COLO668 (cell line): ENCODE results near the gene SPEM3.

Source experiments
- DNase-seq: peaks from one replicate; lab custom pipeline; 2025; ENCODE audit not compliant: unreplicated experiment; lab: John Stamatoyannopoulos, UW

SPEM3 gene

DNA sequence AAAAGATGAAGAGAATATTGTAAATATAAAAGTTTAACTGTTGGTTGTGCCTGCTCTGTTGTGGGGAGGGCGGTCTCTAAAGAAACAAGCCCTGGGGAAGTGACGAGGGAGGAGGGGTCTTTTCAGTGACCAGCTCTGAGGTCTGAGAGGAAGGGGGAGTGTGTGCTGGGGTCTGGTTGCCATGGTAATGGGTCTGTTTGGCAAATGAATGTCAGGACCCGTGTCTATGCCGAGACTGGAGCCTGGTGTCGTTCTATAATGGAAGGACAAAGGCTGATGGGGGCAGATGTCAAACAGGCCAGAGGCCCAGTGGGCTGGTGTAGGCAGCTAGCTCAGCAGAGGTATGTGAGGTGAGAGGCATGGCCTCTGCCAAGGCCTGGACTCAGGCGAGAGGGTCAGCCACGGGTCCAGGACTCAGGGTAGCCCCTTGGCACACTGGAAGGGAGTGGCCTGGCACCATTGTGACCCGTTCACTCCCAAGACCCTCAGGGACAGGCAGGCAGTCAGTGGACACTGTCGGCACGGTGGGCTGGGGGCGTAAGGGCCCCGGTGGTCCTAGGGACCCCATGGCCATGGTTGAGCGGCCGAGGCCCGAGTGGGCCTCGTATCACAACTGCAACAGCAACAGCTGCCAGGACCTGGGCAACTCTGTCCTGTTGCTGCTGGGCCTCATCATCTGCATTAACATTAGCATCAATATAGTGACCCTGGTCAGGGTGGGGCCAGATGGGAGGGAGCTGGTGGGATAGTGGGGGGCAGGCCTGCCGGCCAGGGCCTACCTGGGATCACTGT is 8.6 kb upstream of the SPEM3 start, which contains the start of gene SPEM1:
Gene SPEM1 (plus strand): TSS at position 506 of the 792 bp plus-strand sequence. CDS start 61 bp downstream, at position 567.
- no peak for DNase-seq

DNA sequence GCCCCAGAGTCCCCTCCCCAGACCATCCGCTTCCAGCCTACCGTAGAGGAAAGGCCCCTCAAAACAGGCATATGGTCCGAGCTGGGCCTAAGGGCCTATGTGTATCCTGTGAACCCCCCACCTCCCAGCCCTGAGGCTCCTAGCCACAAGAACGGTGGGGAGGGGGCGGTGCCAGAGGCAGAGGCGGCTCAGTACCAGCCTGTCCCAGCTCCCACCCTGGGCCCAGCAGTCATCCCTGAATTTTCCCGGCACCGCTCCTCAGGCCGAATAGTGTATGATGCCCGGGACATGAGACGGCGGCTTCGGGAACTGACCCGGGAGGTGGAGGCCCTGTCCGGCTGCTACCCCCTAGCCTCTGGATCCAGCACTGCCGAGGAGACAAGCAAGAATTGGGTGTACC is 7.5 kb upstream of the SPEM3 start:
- DNase-seq: no peak

DNA sequence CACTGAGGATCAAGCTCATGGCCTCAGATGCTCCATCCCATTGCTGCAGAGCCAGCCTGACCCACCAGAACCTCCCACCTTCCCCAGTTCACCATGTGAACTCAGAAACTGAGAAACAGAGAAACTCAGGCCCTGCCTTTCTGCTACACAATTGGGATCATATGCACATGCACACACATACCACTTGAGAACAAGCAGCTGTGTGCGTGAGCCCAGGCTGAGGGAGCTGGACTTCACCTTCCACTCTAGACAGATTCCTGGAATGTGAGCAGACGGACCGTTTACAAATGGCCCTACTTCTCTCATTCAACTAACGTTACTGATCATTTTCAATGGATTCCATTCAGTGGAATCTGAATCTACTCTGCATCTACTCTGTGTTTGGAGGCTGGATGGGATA is 5.0 kb upstream of the SPEM3 start:
- DNase-seq: no peak

DNA sequence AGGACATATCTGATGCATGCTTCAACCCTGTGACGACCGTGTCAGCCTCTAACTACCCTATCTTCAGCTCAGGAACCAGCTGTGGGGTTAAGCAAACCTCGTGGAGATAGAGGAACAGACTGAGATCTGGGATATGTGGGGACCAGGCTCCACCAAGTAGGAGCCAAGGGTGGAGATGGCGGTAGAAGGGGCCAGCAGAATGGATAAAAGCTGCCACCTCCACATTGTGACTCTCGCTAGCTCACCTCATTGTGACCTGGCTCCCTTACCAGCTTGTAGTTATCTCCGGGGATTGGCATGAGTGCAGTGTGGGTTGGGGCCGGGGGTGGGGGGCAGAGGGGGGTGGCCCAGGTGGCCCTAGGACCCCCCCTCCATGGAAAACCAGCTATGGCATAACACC is 3.3 kb upstream of the SPEM3 start, which contains the start of gene SPEM2:
Gene SPEM2 (plus strand): TSS at position 301 of the 400 bp plus-strand sequence. CDS start 73 bp downstream, at position 374.
- no peak for DNase-seq

DNA sequence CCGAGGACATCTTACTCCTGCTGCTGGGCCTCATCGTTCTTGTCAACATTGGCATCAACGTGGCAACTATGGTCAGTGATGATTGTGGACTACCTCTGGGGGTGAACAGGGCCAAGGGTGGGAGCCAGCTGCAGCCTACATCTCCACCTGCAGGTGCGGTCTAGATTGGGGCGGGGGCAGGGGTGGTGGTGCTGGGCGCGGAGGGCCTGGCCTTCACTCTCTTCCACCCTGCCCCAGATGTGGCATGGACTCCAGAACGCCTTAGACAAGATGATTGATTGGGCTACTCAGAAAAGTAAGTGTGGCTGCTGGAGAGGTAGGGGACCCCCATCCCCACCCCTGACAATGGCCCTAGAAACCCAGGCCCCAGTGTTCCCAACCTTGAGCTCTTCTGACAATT is 2.9 kb upstream of the SPEM3 start:
- no peak for DNase-seq

DNA sequence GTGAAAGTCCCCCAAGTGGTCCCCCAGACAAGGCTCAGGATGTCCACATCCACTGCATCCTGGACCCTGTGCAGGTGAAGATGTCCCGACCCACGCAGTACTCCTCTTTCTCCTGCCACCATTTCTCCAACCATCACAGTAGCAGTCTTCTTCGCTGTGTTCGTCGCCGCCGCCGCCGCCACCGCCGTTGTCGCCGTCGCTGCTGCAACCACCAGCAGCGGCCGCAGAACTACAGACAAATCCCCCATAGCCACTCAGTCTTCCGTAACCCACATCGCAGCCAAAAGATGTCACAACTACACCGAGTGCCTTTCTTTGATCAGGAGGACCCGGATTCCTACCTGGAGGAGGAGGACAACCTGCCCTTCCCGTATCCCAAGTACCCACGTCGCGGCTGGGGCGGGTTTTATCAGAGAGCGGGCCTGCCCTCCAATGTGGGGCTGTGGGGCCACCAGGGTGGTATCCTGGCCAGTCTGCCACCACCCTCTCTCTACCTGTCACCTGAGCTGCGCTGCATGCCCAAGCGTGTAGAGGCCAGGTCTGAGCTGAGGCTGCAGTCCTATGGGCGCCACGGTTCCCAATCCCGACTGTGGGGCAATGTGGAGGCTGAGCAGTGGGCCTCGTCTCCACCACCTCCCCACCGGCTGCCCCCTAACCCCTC is 2.3 kb upstream of the SPEM3 start:
- DNase-seq: no peak

DNA sequence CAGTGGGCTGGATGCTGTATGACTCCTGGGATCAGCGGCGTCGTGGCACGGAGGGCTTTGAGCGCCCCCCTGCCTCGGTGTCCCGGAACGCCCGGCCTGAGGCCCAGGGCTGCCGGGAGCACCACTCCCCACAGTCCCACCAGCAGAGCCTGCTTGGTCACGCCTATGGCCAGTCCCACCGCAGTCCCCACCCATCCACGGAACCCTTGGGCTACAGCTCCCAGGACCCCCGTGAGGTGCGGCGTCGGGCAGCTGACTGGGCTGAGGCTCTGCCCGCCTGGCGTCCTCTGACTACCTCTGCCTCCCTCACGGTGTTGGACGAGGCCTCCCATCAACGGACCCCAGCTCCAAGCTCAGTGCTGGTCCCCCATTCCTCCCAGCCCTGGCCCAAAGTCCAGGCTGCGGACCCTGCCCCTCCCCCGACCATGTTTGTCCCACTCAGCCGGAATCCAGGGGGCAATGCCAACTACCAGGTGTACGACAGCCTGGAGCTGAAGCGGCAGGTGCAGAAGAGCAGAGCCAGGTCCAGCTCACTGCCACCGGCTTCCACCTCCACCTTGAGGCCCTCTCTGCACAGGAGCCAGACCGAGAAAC is 1.7 kb upstream of the SPEM3 start:
- no peak for DNase-seq

DNA sequence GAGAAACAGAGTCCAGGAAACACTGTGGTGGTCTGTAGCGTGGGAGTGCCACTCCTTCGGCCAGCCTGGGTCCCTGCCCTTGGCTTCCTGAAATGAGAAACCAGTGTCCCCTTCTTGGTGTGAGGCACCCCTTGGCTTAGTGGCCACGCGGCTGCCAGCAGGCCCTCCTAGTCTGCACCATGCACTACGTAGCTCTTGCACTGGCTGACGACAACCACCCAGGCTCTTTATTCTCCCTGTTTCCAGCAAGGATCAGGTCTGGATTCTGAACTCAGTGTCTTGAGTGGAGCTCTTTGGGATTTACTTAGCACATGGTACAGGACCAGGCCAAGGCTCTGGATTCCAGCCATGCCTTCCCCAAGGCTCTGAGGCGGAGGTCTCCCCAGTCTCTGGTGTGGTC is 1.1 kb upstream of the SPEM3 start:
- DNase-seq: no peak

DNA sequence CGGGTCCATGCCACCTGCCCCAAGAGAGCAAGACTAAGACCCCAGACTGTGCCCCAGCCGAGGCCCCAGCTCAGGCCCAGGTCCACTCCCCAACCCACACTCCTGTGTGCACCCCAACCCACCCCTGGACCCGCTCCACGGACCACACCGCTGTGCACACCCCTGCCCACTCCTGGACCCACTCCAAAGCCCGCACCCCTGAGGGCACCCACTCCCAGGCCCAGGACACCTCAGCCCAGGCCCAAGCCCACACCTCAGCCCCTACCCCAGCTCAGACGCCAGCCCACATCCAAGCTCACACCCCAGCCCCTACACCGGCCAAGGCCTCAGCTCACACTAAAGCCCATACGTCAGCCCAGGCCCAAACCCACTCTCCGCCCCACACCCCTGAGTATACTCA is 1.1 kb downstream of the SPEM3 start:
- no peak for DNase-seq

DNA sequence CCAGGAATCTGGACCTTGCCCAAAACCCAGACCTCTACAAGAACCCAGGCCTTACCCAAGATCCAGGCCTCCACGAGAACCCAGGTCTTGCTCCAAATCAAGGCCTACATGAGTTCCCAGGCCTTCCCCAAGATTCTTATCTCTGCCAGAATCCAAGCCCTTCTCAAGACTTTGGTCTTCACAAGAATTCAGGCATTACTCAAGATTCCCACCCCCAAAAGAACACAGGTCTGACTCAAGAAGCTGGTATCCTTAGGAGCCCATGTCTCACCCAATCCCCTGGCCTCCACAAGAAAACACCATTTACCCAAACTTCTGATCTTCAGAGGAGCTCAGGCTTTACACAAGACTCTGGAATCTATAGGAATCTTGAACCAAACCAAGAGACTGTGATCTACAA is 2.6 kb downstream of the SPEM3 start:
- no peak for DNase-seq

DNA sequence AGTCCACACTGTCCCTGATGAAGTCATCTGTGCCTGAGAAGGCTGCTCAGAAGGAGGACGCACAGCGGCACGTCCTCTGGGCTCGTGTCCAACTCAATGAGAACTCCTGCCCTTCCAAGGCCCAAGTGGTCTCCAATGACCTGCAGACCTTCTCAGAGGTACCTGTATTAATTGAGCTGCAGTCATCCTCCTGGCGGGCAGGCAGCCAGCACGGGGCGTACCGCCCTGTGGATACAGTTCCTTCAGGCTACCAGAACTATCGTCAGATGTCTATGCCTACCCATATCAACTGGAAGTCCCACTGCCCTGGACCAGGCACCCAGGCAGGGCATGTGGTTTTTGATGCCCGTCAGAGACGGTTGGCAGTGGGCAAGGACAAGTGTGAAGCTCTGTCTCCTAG is 3.6 kb downstream of the SPEM3 start:
- no peak for DNase-seq

DNA sequence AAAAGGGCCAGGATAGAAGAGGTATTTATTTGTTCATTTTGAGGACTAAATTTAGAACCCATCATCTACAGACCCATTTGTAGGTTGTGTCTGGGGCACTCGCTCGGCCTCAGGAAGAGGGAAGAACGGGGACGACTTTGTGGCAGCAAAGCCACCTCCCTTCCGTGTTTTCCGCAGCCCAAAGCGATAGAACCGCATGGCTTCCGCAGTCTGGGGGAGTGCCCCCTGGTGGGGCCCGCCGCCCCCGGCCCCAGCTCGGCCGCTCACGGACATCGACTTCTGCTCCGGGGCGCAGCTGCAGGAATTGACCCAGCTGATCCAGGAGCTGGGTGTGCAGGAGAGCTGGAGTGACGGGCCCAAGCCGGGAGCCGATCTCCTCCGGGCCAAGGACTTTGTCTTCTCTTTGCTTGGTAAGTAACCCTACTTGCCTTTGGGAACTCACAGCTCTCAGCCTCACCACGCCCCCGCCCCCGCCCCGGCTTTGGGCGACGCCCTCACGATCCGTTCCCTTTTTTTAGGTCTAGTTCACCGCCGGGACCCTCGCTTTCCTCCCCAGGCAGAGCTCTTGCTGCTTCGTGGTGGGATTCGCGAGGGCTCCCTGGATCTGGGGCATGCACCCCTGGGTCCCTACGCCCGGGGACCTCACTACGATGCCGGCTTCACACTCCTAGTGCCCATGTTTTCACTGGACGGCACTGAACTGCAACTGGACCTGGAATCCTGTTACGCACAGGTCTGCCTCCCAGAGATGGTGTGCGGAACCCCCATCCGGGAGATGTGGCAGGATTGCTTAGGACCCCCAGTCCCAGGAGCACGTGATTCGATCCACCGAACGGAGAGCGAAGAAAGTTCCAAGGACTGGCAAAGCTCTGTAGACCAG is 7.3 kb downstream of the SPEM3 start:
- DNase-seq: peak; percentile 36

DNA sequence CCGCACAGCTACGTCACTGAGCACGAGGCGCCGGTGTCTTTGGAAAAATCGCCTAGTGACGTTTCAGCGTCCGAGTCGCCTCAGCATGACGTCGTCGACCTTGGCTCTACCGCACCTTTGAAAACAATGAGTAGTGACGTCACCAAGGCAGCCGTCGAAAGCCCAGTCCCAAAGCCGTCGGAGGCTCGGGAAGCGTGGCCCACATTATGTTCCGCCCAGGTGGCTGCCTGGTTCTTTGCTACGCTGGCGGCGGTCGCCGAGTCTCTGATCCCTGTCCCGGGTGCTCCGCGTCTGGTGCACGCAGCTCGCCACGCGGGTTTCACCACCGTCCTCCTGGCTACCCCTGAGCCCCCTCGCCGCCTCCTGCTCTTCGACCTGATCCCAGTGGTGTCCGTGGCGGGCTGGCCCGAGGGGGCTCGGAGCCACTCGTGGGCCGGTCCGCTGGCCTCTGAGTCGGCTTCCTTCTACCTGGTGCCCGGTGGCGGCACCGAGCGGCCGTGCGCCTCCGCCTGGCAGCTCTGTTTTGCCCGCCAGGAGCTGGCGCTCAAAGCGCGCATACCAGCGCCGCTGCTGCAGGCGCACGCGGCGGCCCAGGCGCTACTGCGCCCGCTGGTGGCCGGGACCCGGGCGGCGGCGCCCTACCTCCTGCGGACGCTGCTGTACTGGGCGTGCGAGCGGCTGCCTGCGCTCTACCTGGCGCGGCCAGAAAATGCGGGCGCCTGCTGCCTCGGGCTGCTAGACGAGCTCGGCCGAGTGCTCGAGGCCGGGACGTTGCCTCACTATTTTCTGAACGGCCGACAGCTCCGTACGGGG is 8.1 kb downstream of the SPEM3 start:
- DNase-seq: peak; percentile 41

DNA sequence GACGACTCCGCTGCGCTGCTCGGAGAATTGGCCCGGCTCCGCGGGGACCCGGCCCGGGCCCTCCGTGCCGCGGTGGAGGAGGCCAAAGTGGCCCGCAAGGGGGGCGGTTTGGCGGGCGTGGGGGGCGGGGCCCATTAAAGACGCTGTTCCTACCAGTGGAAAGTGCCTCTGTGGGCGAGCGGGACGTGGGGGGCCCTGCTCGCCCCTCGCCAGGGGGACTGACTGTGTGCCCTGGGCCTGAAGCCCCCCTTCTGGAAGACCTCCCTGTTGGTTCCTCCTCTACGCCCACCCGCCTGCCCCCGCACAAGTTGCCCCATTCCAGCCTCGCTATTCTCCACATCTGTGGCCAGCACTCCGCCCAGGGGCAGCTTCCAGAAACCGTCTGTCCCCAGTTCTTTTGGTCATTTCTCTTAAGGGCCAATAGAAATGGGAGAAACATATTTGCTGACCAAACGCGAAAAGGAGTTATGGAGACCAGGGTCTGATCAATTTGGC is 8.8 kb downstream of the SPEM3 start:
- DNase-seq: no peak

DNA sequence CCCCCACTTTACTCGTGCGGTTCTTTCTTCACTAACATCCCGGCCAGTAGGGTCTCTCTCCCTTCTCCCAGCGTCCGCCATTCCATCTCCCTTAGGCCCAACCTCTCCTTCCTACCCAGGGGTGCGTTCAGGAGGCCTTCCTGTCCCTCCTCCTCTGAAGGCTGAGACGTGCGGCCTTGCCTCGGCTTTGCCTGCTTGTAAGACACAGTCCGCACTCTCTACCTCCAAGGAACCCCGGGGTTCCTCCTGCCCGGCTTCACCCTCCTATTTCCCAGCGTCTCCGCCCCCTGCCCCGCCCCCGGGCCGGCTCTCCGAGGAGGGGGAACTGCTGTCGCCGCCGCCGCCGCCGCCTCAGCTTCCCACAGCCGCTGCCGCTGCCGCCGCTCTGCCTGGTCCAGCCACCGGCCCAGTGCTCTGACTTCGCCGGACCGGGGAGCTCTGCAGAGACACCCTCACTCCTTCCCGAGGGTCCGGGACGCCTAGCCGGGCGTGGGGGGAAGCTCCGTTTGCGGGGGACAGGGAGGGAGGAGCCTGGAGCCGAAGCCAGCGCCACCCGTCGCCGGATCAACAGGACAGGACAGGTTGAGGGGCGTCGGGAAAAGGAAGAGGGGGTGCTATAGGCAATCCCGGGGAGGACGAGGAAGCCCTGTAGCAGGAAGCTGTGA is 9.4 kb downstream of the SPEM3 start:
- no peak for DNase-seq

DNA sequence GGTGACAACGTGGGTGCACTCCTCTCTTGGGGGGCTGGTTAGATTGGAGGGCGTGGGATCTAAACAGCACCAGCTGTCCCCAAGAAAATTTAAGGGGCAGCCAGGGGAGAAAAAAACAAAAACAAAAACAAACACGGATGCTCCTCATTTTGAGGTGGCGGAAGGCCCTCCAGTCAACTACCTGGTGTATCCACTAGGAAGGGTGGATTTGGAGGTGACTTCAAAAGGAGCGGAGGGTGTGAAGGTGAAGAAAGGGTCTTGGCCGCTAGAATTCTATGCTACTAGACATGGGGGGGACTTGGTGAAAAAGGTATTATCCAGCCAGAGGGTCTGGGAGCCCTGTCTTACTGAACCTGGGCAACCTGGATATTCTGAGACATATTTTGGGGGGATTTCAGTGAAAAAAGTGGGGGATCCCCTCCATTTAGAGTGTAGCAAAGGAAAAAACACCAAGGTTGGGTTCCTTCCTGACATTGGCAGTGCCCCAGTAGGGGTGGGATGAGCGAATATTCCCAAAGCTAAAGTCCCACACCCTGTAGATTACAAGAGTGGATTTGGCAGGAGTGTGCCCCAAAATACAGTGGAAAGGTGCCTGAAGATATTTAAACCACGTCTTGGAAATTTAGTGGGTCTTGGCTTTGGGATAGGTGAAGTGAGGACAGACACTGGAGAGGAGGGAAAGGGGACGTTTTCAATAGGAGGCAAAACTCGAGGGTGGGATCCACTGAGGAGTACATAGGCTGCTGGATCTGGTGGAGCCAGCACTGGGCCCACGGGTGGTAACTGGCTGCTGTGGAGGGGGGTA is 10.2 kb downstream of the SPEM3 start:
- DNase-seq: no peak

DNA sequence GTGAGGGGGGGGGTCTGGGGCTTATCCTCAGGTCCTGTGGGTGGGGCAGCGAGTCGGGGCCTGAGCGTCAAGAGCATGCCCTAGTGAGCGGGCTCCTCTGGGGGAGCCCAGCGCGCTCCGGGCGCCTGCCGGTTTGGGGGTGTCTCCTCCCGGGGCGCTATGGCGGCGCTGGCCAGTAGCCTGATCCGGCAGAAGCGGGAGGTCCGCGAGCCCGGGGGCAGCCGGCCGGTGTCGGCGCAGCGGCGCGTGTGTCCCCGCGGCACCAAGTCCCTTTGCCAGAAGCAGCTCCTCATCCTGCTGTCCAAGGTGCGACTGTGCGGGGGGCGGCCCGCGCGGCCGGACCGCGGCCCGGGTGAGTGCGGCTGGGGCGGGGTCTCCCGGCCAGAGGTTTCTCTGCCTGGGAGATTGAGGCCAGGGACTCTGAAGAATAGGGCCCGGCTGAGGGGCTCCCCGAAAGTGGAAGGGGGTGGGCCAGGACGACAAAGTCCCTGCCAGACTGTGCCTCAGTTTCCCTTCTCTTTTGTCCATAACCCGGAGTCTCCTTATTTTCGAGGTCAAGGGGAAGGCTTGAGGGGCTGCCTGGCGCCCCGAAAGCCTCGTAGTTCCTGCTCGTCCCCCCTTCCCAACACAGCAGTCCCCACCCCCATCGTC is 10.9 kb downstream of the SPEM3 start, which contains the start of gene FGF11:
Gene FGF11 (plus strand): TSS at position 51 of the 651 bp plus-strand sequence. CDS start 109 bp downstream, at position 160.
- no peak for DNase-seq
